HepG2 (cell line): ENCODE measurements around the gene HHIPL2. TPM values are rescaled to one million over a fixed set of nuclear protein-coding genes. Genes with fewer than 3 reads are reported as not detected.

ENCODE experiments used
- CREM ChIP-seq, 2 experiments: sonication (generic) in 1 of 2; formaldehyde crosslinking in 1 of 2; IDR thresholded peaks; 2 replicates each; pipeline versions ENCODE4 v1.4.0 to v1.6.1; 2016 to 2020; ENCODE audit warnings: antibody characterized with exemption in 1 of 2, mild to moderate bottlenecking in 1 of 2, missing genetic modification reagents in 1 of 2
- FOSL2 ChIP-seq: sonication (generic); formaldehyde crosslinking; IDR thresholded peaks from 2 replicates; pipeline ENCODE4 v1.4.0; 2020; ENCODE audit warnings: missing genetic modification reagents
- KAT2B ChIP-seq: fragments of 150-350 bp; IDR thresholded peaks from 2 replicates; pipeline ENCODE4 v1.6.1; 2014; ENCODE audit warnings: low read depth, low read length, borderline replicate concordance
- MZF1 ChIP-seq: sonication (generic); formaldehyde crosslinking; IDR thresholded peaks from 2 replicates; pipeline ENCODE4 v1.8.1; 2023; ENCODE audit warnings: mild to moderate bottlenecking, missing genetic modification reagents, borderline replicate concordance
- SRSF4 ChIP-seq: fragments of 200-400 bp; formaldehyde crosslinking; IDR thresholded peaks from one replicate; pipeline ENCODE4 v1.6.1; 2018; ENCODE audit warnings: mild to moderate bottlenecking, low read depth, low read length, moderate library complexity; ENCODE audit not compliant: poor library complexity, severe bottlenecking
- TGIF2 ChIP-seq: IDR thresholded peaks from 2 replicates; pipeline ENCODE4 v1.6.1; 2016; ENCODE audit warnings: control low read depth, missing compliant biosample characterization
- ZBTB7A ChIP-seq: sonication (generic); formaldehyde crosslinking; IDR thresholded peaks from 2 replicates; pipeline ENCODE4 v1.8.0; 2022; ENCODE audit warnings: mild to moderate bottlenecking, missing genetic modification reagents
- ZNF138 ChIP-seq: sonication (generic); formaldehyde crosslinking; IDR thresholded peaks from 2 replicates; pipeline ENCODE4 v1.5.0; 2020; ENCODE audit warnings: mild to moderate bottlenecking, low read depth, missing genetic modification reagents
- ZNF256 ChIP-seq: sonication (generic); formaldehyde crosslinking; conservative IDR thresholded peaks from 2 replicates; pipeline ENCODE4 v1.4.0; 2020; ENCODE audit warnings: missing genetic modification reagents
- ZNF292 ChIP-seq: sonication (generic); formaldehyde crosslinking; IDR thresholded peaks from 2 replicates; pipeline ENCODE4 v1.8.1; 2022; ENCODE audit warnings: mild to moderate bottlenecking, low read depth, missing genetic modification reagents, borderline replicate concordance
- ZNF335 ChIP-seq: sonication (generic); formaldehyde crosslinking; IDR thresholded peaks from 2 replicates; pipeline ENCODE4 v1.4.0; 2020; ENCODE audit warnings: missing genetic modification reagents
- ZNF430 ChIP-seq: sonication (generic); formaldehyde crosslinking; IDR thresholded peaks from 2 replicates; pipeline ENCODE4 v1.9.0; 2021; ENCODE audit warnings: mild to moderate bottlenecking, missing genetic modification reagents
- polyA plus RNA-seq, 8 experiments: library from polyadenylated mRNA; depleted of rRNA in 3 of 8; stranded (reverse) in 7 of 8; unstranded in 1 of 8; fragments of >200 nt; fragmentation: Illumina TruSeq in 4 of 8; extraction: Trizol in 4 of 8; gene quantifications; 2 replicates each; pipeline versions ENCODE4 v1.2.1 to v1.2.3, GENCODE V29; 2011 to 2016; ENCODE audit warnings: low read depth in 4 of 8, missing spikeins in 1 of 8, mixed read lengths in 1 of 8; ENCODE audit not compliant: insufficient read depth in 1 of 8
- total RNA-seq, 5 experiments: library from RNA; depleted of rRNA; stranded (reverse); fragments of >200 nt; fragmentation: Illumina TruSeq; extraction: Trizol; gene quantifications; 2 replicates each; pipeline ENCODE4 v1.2.3, GENCODE V29; 2016; ENCODE audit warnings: low read depth in 1 of 5
- TF ChIP-seq, protein P1 (sequence below), 2 experiments: fragments of 450-650 bp in 1 of 2; sonication (generic) in 1 of 2; formaldehyde crosslinking in 1 of 2; IDR thresholded peaks; 2 replicates each; pipeline versions ENCODE4 v1.6.1 to v1.8.0; 2016 to 2022; ENCODE audit warnings: antibody characterized with exemption in 1 of 2, mild to moderate bottlenecking in 1 of 2, missing genetic modification reagents in 1 of 2
- TF ChIP-seq, protein P2 (sequence below): sonication (generic); formaldehyde crosslinking; IDR thresholded peaks from 2 replicates; pipeline ENCODE4 v1.8.1; 2023; ENCODE audit warnings: mild to moderate bottlenecking, moderate library complexity, missing genetic modification reagents
- TF ChIP-seq, protein P3 (sequence below), 2 experiments: fragments of 450-650 bp in 1 of 2; sonication (generic) in 1 of 2; formaldehyde crosslinking; IDR thresholded peaks; 2 replicates each; pipeline versions ENCODE4 v1.5.0 to v1.8.0; 2020 to 2022; ENCODE audit warnings: mild to moderate bottlenecking in 1 of 2, missing genetic modification reagents in 1 of 2

HHIPL2 gene
- total and polyA plus RNA-seq, 2 of the 13 experiments (the other 11 are each of a cell fraction or from before 2014, with no cell fraction given), result 0.53 to 1.3 TPM

DNA sequence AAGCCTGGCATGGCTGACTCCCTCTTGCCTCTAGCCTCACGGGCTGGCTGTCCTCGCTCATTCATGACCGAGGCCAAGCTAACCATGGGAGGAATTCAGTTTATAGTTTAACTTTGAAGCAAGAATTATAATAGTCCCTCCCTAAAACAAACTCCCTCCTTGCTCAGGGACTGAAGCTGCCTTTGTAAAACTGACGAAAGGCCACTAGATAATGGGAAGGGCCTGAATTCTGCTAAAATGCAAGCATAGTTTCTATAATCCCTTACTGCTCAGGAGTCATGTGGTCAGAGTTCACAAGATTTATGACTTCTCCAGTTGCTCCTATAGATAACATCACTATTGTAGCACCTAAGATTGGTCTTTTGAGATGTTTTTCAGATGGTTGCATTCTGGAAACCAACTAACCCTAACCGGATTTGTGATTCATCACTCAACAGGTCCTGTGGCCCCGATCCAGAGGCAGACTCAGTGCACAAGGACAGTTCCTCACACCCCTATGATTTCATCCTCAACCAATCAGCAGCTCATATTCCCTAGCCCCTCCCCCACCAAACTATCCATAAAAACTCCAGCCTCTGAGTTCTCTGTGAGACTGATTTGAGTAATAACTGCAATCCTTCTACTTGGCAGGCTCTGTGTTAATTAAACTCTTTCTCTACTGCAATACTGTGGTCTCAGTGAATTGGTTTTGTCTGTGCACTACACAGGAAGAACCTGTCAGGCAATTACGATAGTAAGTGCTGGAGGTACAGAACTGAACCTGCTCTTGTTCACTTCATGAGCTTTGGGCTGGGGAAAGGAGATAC, 26.4 kb downstream of the HHIPL2 start (continued):
- TF ChIP-seq, protein P1, sequence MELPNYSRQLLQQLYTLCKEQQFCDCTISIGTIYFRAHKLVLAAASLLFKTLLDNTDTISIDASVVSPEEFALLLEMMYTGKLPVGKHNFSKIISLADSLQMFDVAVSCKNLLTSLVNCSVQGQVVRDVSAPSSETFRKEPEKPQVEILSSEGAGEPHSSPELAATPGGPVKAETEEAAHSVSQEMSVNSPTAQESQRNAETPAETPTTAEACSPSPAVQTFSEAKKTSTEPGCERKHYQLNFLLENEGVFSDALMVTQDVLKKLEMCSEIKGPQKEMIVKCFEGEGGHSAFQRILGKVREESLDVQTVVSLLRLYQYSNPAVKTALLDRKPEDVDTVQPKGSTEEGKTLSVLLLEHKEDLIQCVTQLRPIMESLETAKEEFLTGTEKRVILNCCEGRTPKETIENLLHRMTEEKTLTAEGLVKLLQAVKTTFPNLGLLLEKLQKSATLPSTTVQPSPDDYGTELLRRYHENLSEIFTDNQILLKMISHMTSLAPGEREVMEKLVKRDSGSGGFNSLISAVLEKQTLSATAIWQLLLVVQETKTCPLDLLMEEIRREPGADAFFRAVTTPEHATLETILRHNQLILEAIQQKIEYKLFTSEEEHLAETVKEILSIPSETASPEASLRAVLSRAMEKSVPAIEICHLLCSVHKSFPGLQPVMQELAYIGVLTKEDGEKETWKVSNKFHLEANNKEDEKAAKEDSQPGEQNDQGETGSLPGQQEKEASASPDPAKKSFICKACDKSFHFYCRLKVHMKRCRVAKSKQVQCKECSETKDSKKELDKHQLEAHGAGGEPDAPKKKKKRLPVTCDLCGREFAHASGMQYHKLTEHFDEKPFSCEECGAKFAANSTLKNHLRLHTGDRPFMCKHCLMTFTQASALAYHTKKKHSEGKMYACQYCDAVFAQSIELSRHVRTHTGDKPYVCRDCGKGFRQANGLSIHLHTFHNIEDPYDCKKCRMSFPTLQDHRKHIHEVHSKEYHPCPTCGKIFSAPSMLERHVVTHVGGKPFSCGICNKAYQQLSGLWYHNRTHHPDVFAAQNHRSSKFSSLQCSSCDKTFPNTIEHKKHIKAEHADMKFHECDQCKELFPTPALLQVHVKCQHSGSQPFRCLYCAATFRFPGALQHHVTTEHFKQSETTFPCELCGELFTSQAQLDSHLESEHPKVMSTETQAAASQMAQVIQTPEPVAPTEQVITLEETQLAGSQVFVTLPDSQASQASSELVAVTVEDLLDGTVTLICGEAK (IDR thresholded peaks at IDR 0.05), result no peak
- TF ChIP-seq, protein P1 (CRISPR knock-in tag; IDR thresholded peaks at IDR 0.05), result no peak
- TF ChIP-seq KAT2B (no peak), ZNF138 (no peak), FOSL2 (CRISPR knock-in tag) (peak; percentile 36; the same call in 1 of the 2 replicates), ZNF292 (CRISPR knock-in tag) (0 out of 2 replicates have a peak, but pooled peaks have one; percentile 40), SRSF4 (no peak), ZBTB7A (no peak), CREM (IDR thresholded peaks at IDR 0.05) (no peak), CREM (CRISPR knock-in tag; IDR thresholded peaks at IDR 0.05) (no peak), ZNF256 (CRISPR knock-in tag) (no peak), ZNF335 (CRISPR knock-in tag) (no peak; the same call in 1 of the 2 replicates), MZF1 (CRISPR knock-in tag) (no peak), ZNF430 (no peak), TGIF2 (0 out of 2 replicates have a peak, but pooled peaks have one; percentile 41)
- TF ChIP-seq, protein P2, sequence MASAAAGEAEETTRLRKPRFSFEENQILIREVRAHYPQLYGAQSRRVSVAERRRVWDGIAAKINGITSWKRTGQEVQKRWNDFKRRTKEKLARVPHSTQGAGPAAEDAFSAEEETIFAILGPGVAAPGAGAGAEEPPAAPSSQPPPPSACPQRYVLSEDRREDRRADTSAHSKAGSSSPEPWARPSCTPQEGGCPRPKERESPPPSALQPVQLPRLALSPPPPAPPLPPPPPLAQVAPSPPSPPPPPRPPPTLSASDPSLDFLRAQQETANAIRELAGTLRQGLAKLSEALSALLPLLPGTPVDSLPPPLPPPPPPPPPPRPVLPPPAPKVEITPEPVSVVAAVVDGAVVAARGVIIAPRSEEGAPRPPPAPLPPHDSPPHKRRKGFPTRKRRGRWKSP (CRISPR knock-in tag), result 0 out of 2 replicates have a peak, but pooled peaks have one; percentile 14
- TF ChIP-seq, protein P3, sequence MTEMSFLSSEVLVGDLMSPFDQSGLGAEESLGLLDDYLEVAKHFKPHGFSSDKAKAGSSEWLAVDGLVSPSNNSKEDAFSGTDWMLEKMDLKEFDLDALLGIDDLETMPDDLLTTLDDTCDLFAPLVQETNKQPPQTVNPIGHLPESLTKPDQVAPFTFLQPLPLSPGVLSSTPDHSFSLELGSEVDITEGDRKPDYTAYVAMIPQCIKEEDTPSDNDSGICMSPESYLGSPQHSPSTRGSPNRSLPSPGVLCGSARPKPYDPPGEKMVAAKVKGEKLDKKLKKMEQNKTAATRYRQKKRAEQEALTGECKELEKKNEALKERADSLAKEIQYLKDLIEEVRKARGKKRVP (CRISPR knock-in tag; IDR thresholded peaks at IDR 0.05), result no peak
